Measurements from ENCODE around the gene LIN7A.

The LIN7A gene, protein sequence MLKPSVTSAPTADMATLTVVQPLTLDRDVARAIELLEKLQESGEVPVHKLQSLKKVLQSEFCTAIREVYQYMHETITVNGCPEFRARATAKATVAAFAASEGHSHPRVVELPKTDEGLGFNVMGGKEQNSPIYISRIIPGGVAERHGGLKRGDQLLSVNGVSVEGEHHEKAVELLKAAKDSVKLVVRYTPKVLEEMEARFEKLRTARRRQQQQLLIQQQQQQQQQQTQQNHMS

DNA sequence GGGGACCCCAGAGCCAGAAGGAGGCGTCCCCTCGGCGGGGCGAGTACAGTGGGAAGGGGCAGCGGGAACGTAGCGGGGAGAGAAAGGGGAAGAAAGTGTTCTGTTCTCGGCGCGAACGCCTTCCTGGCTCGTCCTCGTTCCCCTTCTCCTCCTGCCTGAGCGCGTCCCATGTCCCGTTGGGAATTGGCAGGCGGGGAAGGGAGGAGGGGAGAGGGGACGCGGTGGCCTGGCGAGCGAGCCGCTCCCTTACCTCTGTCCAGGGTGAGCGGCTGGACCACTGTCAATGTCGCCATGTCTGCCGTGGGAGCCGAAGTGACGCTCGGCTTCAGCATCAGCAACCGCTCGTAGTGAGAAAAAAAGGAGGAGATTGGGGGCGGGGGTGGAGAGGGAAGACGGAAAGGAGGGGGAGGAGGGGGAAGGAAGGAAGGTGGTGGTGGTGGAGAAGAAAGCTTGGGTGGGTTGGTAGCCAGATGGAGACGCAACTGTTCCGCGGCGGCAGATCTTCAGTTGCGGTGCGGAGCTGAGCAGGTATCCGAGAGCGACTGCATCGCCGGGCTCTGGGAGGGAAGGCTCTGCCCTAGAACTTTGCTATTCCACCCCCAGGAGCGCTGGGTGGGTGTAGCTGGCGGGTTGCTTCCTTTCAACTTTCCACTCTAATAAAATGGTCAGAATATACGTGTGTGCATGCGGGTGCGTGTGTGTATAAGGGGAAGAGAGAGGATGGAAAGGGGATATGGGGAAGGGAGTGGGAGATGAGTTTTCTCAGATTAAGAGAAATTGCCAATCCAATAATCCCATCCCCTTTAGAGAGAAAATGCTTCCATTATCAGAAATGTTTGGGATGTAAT is at the start of gene LIN7A:
LIN7A (minus strand) TSS at position 544 of the 848 bp plus-strand sequence; CDS start at position 332, 212 bp downstream.
- peak; percentile 10 for DNase-seq

DNA sequence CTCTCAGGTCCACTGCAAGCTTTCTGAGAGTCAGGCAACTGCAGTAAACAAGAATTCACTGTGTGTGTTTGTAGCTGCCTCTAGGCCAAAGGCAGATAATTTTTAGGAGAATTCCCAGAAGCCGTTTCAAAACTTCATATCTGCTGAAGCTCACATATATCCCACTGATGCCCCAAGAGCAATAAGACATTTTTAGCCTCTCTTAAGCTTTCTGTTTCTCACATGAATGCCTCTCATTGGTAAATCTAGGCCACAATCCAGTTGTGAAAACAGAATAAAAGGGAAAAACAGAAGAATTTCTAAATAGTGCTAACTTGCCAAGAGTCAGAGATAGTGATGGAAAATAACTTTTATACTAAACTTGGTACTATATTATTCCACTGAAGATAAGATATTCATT is 48.5 kb upstream of the LIN7A start:
- no peak for DNase-seq

DNA sequence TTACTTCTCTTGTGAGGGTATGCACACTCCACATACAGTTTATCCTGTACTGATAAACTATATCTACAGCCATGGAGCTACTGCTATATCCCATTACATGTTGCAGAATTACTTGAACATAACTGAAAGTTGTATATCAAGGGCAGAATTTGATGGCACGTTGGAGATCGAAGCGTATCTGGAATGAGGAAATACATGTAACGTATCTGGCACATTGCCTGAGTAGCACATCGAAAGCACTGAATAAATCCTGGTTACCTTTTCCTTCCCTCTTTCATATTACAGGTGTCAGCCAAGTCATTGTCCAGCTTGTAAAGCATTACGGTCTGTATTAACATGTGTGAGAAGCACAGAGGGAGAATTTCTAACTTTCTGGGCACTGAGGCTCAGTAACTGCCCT is 42.1 kb upstream of the LIN7A start:
- DNase-seq = no peak

DNA sequence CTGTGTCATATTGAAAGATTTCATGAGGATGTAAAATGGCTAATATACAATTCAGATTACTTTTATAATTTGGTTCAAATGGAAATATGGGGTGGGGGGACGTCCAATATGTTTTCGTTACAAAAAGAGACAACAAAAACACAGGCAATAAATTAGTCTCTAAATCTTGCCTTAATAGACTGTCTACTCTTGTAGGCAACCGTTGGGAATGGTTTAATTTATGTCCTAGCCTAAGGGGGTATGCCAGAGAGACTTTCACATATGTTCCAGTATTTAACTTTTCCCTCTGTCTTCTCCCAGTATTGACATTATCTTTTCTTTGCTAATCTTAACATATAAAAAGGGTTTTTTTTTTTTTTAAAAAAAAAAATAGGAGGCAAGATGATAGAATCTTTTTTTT is 41.5 kb upstream of the LIN7A start:
- no peak for DNase-seq

DNA sequence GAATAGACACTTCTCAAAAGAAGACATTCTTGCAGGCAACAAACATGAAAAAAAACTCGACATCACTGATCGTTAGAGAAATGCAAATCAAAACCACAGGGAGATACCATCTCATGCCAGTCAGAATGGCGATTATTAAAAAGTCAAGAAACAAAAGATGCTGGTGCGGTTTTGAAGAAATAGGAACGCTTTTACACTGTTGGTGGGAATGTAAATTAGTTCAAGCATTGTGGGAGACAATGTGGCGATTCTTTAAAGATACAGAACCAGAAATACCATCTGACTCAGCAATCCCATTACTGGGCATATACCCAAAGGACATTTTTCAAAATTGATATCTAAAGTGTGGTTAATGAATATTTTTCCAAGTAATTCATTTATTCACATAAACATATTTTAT is 39.6 kb upstream of the LIN7A start:
- DNase-seq = no peak

DNA sequence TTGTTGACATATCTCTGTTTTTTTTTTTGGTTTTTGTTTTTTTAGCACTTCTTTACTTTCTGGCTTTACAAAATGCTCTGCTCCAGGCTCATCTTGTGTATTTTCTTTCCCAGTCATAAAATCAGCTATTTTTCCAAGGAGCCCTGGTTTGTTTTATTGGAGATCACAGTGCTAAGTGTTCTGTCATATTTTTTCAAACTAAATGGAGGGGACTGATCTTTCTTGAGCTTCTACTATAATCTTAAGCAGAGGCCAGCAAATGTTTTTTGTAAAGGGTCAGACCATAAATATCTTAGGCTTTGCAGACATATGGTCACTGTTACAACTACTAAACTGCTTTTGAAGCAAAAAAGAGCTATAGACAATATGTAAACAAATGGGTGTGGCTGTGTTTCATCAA is 30.6 kb upstream of the LIN7A start:
- no peak for DNase-seq

DNA sequence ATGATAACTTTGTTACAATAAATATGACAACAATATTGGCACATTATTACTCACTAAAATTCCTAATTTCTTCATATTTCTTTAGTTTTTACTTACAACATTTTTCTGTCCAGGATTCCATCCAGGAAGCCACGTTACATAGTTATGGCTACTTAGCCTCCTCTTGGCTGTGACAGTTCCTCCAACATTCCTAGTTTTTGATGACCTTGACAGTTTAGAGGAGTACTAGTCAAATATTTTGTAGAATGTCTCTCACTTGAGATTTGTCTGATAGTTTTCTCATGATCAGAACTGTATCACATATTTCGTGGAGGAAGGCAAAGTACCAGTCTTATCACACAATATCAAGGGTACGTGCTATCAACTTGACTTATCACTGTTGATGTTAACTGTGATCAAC is 29.8 kb upstream of the LIN7A start:
- DNase-seq = no peak

DNA sequence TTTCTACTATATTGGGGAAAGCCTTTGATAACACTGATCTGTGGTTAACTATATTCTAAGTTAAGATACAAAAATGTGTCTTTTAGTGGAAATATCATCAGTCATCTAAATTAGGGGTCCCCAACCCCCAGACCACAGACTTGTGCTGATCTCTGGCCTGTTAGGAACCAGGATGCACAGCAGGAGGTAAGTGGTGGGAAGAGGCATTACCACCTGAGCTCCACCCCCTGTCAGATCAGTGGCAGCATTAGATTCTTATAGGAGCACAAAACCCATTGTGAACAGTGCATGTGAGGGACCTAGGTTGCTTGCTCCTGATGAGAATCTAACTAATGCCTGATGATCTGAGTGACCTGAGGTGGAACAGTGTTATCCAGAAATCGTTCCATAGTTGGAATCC is 28.3 kb upstream of the LIN7A start:
- no peak for DNase-seq

DNA sequence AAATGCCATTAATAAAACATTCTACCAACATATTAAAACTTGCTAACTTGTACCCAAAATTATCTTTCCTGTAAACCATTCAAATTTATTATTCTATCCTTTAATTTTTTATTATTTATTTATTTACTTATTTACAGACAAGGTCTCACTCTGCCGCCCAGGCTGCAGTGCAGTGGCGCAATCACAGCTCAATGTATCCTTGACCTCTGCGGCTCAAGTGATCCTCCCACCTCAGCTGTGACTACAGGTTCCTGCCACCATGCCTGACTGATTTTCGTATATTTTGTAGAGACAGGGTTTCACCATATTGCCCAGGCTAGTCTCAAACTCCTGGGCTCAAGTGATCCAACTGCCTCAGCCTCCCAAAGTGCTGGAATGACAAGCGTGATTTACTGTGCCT is 20.4 kb upstream of the LIN7A start:
- no peak for DNase-seq

DNA sequence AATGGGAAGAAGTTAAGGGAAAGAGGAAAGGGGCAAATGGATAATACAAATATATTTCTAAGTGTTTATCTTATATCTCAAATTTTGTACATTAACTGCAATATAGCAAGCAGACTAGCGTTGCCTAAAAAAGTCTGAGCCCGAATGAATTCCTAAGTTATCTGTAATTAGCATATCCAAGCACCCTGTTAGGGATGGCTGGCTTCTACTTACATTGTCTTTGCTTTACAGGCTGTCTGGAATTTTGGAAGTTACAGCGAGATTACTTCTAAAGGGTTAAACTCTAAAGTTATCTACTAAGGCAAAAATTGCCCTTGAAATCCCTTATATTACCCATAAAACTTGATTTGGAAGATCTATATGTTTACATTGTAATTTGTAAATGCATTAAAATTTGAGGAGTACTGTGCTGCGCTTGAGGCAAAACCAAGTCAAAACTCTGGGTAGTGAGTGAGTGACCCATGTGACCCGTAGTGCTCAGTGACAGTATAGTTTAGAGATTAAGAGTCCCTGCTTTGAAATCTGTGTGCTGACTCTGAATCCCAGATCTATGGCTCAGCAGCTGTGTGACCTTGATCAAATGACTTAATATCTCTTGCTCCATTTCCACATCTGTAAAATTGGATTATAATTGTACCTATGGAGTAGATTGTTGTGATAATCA is 17.3 kb upstream of the LIN7A start:
- DNase-seq = no peak

DNA sequence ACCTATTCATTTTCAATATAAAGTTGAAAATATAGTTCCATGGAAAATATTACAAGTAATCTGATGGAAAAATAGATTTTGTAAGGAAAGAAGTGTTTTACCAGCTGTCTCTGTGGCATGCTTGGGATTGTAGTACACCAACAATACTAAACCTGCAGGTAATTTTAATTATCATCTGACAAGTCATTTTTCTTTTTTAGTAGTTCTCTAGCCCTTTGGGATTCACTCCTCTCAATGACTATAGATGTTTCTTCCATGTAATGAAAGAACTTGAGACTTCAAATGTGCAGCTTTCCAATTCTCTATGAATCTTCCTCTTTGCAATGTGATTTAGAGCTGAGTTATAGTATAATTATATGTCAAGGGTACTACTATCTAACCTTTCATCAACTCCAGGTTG is 14.7 kb upstream of the LIN7A start:
- DNase-seq = no peak

DNA sequence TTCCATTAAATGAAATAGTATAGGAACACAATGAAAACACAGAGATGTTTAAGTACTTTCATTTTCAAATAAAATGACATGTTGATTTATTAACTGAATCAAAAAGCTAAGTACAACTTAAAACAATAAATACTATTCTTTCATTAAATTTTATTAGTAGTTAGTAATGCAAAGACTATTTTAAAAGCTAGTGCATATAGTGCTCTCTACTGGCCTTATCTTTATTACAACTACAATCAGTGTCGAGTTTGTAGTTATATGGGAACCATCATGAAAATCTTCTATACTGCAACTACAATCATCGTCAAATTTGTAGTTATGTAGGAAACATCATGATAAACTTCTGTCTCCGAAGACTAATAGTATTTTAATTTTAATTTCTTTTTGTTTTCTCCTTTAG is 8.9 kb upstream of the LIN7A start:
- DNase-seq = no peak

DNA sequence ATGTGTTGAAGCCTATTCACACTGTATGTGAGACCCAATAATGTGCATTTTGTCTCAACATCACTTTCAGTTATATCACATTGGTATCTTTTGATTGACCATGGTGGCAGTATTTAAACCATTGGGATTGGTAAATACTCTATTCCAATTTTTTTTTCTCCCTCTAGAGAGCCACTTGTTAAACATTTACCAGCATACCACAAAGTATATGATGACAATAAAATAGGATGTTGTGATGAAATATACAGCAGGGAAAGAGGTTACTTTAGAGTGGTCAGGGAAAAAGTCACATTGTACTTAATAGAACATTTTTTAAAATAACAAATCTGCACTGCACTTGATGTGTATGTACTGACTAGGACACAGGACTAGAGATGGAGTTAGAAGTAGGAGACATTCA is 5.6 kb upstream of the LIN7A start:
- DNase-seq = no peak

DNA sequence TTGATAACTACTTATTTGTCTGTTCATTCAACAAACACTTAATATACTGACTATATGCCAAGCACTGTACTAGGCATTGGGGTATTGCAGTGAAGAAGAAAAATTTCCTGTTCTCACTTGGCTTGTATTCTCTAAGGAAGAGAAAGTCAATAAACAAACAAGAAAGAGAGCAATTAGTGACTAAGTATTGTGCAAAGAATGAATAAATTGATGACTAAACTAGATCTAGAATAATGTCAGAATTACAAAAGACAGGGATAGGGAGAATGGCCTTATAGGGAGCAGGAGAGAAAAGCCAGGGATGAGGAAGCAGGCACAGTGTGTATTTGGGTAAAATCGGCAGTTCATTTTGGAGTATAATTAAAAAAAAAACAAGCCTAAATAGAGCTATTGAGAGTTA is 4.2 kb upstream of the LIN7A start:
- no peak for DNase-seq

DNA sequence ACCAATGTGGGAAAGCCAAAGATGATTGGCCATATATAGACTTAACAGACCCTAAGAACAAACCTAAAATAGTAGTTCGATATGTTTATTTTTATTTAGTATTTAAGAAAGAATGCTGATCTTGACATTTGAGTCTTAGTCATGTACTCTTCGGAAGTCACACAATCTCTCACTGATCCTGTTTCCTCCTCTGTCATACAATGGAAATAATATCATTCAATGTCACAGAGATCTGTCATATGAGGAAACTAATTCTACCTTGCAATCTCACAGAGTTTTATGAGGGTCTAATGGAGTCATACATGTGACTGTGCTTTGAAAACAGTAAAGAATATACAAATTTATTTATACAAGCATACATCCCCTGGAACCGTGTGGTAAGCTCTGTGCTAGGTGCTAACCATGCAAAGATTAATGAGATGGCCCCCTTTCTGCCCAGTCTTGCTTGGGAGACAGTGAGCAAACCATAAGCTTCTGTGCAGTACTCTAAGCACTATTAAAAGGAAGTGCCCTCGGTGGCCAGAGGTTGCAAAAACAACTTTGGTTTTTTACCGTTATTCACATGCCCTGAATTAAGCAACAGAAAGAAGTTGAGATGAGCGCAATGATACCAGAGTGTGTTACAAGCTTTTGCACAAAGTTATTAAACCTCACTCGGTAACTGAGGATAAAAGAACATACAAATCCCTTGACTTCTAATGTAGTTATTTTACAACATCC is 1.7 kb upstream of the LIN7A start:
- DNase-seq = no peak

DNA sequence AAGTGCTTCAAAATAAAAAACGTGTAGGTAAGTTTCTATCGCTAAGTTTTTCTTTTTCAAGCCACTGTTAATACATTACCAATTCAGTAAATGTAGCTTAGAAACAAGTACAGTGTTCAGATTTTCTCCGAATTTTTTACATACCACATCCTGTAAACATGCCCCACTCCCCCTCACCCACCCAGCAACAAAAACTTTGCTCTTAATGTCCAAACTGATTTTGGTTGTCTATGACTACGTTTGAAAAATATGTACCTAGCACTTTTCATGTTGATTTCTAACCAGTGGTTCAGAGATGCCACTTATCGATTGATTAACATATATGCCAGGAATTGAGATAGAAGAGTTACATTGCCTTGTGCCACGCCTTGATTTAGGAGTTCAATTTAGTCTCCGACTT is 663 bp upstream of the LIN7A start:
- DNase-seq = no peak

DNA sequence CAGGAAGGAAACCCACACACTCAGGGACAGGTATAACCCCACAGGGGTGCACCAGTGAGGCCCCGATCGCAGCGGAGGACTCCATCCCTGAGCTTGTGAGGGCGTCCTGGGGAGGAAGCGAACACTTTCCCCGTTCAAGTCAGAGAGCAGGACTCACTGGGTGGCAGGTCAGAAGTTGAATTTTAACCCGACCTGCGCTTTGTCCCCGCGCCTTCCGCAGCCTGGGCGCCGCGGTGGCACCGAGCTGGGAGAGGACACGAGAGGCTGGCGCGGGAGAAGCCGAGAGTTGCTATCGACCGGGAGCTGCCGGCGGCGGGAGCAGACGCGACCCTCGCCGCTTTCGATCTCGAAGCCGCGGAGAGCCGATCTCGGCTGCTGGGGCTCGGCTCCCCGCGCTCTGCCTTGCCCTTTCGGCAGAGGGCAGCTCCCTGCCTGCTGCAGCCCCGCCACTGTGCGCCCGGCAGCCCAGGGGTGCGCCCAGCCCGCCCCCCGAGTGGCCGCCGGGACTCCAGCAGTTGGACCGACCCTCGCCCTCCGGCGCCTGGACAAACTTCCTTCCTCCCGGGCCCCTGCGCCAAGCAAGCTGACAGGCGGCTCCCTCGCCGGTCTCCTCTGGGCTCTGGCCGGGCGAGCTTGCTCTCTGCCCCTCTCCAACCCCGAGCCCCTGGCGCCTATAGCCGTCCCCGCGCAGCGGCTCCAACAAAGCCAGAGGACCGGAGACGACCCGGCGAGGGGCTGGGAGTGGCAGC is 918 bp downstream of the LIN7A start:
- peak; percentile 1 for DNase-seq

DNA sequence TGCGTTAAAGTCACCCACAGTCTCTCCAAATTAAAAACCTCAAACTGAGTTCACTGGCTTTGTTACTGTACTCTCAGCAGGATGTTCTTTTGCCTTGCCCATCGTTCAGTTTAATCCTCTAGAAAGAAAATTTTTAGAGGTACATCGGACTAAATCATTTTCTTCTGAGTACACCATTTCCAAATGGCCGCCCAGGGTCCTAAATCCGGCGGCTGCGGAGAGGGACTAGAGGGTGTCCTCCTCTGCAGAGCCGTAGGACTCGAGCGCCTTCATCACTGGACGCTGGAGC is 1.4 kb downstream of the LIN7A start:
- DNase-seq = no peak

DNA sequence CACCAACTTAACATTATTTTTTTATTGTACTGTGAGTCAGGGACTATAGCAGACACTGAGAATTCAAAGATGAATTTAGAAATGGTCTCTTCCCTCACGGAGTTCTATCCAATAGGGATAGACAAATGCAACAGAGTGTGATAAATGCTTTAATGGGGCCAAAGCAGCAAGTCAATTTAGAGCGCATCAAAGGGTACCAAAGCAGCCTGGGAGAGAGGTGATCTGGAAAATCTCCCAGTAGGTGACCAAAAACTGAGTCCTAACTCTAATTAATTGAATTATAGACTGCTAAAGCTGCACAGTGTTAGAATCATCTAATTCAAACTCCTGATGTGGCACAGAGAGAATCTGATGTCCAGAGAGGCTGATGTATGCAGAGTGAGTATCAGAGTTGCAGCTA is 2.6 kb downstream of the LIN7A start:
- no peak for DNase-seq

DNA sequence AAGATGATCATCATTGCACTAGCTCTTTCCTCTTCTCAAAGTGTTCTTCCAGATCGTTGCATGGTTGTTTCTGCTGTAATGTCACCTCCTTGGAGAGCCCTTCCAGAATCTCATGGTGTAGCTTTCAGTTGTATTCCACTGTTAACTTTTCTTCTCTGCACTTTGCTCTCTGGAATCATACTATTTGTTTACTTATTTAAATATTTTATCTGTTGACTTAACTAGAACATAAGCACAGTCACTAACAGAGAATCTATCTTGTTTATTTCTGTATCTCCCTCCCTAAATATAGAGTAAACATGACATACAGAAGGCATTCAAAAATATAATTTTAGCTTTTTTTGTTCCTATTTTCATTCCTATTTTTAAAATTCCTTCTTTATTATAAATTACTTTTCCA is 11.8 kb downstream of the LIN7A start:
- DNase-seq = no peak

DNA sequence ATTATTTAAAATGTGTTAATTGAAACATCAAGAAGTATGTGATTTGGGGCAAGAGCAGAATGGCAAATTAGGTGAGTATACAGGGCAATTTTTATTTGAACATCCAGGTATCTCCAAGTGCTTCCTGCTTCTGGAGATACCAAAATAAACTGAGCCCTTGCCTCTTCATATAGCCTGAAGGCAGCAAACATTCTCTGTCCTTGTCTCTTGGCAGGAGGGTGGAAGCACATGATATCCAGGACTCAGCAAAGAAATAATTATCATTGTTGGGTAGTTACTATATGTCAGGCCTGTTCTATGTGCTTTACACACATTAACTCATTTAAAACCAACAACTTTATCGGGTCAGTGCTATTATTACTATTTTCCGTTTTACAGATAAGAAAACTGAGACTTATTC is 12.5 kb downstream of the LIN7A start:
- DNase-seq = no peak

DNA sequence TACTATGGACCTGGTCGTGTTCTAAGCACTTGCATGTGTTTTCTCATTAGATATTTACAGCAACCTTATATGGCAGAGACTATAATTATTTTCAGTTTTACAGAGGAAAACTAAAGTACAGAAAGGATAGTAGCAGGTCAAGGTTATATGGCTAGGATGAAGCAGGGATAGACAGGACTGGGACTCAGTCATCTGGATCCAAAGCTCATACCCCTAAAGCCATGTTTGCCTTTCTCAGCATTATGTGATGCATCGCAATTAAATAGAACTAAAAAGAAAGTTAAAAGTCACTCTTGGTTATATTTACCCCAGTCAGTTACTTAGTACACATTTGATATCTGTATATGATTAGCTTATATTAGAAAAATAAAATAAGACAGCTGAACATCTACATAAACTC is 13.3 kb downstream of the LIN7A start:
- DNase-seq = no peak

DNA sequence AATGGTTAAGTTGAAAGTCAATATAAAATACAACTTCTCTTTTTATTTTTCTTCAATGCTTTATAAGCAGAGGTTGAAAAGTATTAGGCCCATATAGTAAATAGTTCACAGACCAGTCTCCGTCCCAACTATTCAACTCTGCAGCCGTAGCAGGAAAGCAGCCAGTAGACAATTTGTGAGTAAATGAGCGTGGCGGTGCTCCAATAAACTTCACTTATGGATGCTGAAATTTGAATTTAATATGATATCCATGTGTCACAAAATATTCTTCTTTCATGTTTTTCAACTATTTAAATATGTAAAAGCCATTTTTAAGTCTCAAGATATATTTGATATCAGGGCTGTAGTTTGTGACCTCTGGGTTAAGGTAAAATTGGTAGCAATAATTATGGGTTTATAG is 17.7 kb downstream of the LIN7A start:
- no peak for DNase-seq
